Right lobe of liver (tissue), 6 donors: ENCODE data around the gene RGS11. TPM values are rescaled to one million over a fixed set of nuclear protein-coding genes. Genes with fewer than 3 reads are reported as not detected.
A peak's percentile ranks its signal among the peaks of the same experiment; 100 is the strongest.

Experiments used
- ATAC-seq, 4 donors: fragments of 200-7000 bp; cut with Tn5 transposase; one replicate each; pipeline ENCODE4 v1.9.1; 2020; ENCODE audit warnings: mild to moderate bottlenecking in 4 of 4, moderate library complexity in 4 of 4
- DNase-seq, 3 donors: peaks; one replicate each; pipeline ENCODE4 v3.0.0-alpha.2; 2020
- H3K27ac ChIP-seq, 3 donors: fragments of 200-600 bp; one replicate each; pipeline ENCODE4 v1.8.0; 2022
- H3K27me3 ChIP-seq, 2 donors: fragments of 200-600 bp; one replicate each; pipeline ENCODE4 v1.8.0; 2022
- H3K36me3 ChIP-seq, 4 donors: fragments of 200-600 bp; sonication (generic) in 1 of 4; one replicate each; pipeline versions ENCODE4 v1.5.1 to v1.8.0; 2017 to 2022; ENCODE audit warnings: control low read depth in 1 of 4
- H3K4me1 ChIP-seq, 4 donors: fragments of 200-600 bp; sonication (generic) in 1 of 4; one replicate each; pipeline versions ENCODE4 v1.5.1 to v1.8.0; 2017 to 2022; ENCODE audit warnings: control low read depth in 1 of 4
- H3K4me3 ChIP-seq, 3 donors: fragments of 200-600 bp; one replicate each; pipeline ENCODE4 v1.8.0; 2022
- H3K9me3 ChIP-seq, 4 donors: fragments of 200-600 bp; sonication (generic) in 1 of 4; one replicate each; pipeline versions ENCODE4 v1.5.1 to v1.8.0; 2017 to 2022; ENCODE audit warnings: control low read depth in 1 of 4
- CTCF ChIP-seq, 4 donors: fragments of 200-600 bp in 3 of 4; fragments of 450-650 bp in 1 of 4; IDR thresholded peaks; one replicate each; pipeline versions ENCODE4 v1.5.1 to v1.8.0; 2016 to 2022; ENCODE audit warnings: antibody characterized with exemption in 4 of 4, mild to moderate bottlenecking in 2 of 4
- POLR2A ChIP-seq: fragments of 450-650 bp; IDR thresholded peaks from one replicate; pipeline ENCODE4 v1.6.1; 2017; ENCODE audit warnings: antibody characterized with exemption, mild to moderate bottlenecking
- WGBS: methylation state at CpG from one replicate; pipeline ENCODE4 v1.1.6; 2018; ENCODE audit warnings: low coverage, low lambda C conversion rate; ENCODE audit not compliant: insufficient coverage; ENCODE audit errors: missing lambda C conversion rate; 5-methylcytosine and 5-hydroxymethylcytosine counted together
- intact Hi-C, 2 donors: fragments of 100-400 bp; cut with DNase I; formaldehyde crosslinking; loops; one replicate each; pipeline versions ENCODE4 v1.11.2 to v1.14.1; 2022
- total RNA-seq, 6 experiments: library from RNA; depleted of rRNA in 2 of 6; stranded (reverse); fragments of >200 nt in 2 of 6; fragmentation: NEBNext Ultra II Directional in 3 of 6; extraction: Animal tissue kit (Norgen Biotek cat#: 25700) in 3 of 6; gene quantifications; one replicate each; pipeline versions ENCODE4 v1.1.0 to v1.2.4, GENCODE V29; 2016 to 2023
- donor health status: DM: no; HTN: yes; CAD: no.
- donor health status: DM: no; HTN: no; CAD: no.
- donor health status: DM: no; HTN: no; CAD: no.
- donor health status: DM: no; HTN: yes; CAD: no.
- donor health status: DM: no; HTN: yes; CAD: no.

Gene RGS11
- total RNA-seq, 6 experiments from 2014 or later, result 0.37 to 1.3 (median 0.80) TPM

GRCh38 chr16:307691-308312 lies 32.1 kb upstream of the RGS11 start:
- no peaks in the 10 kb centered on the region for H3K9me3 ChIP-seq
- 94% methylated on average over 7 of the region's 21 CpGs for WGBS
- H3K4me1 ChIP-seq, result no peaks in the 10 kb centered on the region
- peaks cover 0 to 8% (median 0%) of the 10 kb centered on the region in 4 donors for H3K36me3 ChIP-seq
- intact Hi-C loops, result no loop called here
- no peak overlapping the region for H3K27ac ChIP-seq
- TF ChIP-seq CTCF (IDR thresholded peaks at IDR 0.05), result no peak
- no peak for TF ChIP-seq POLR2A
- no peaks in the 10 kb centered on the region for H3K27me3 ChIP-seq
- no peak overlapping the region for H3K4me3 ChIP-seq
- DNase-seq, result no peak
- ATAC-seq, result no peak

GRCh38 chr16:306911-307370 lies 31.2 kb upstream of the RGS11 start:
- Histone ChIP-seq H3K4me3 (no peak overlapping the region), H3K4me1 (no peaks in the 10 kb centered on the region), H3K36me3 (peaks cover 0 to 8% (median 0%) of the 10 kb centered on the region in 4 donors), H3K9me3 (no peaks in the 10 kb centered on the region), H3K27me3 (no peaks in the 10 kb centered on the region), H3K27ac (no peak overlapping the region)
- 90% methylated on average over 9 of the region's 17 CpGs for whole genome bisulfite sequencing
- TF ChIP-seq CTCF (IDR thresholded peaks at IDR 0.05), result no peak
- no peak for TF ChIP-seq POLR2A
- intact Hi-C loops, result no loop called here
- ATAC-seq, result no peak
- no peak for DNase-seq

GRCh38 chr16:305916-306626 lies 30.3 kb upstream of the RGS11 start:
- peaks cover 0 to 8% (median 0%) of the 10 kb centered on the region in 4 donors for H3K36me3 ChIP-seq
- no peaks in the 10 kb centered on the region for H3K9me3 ChIP-seq
- TF ChIP-seq CTCF (IDR thresholded peaks at IDR 0.05), result no peak
- no peak for TF ChIP-seq POLR2A
- H3K4me3 ChIP-seq, result no peak overlapping the region
- intact Hi-C loops, result no loop called here
- WGBS, result 81% methylated on average over 11 of the region's 19 CpGs
- no peaks in the 10 kb centered on the region for H3K4me1 ChIP-seq
- DNase-seq, result no peak
- no peak overlapping the region for H3K27ac ChIP-seq
- H3K27me3 ChIP-seq, result no peaks in the 10 kb centered on the region
- no peak for ATAC-seq

GRCh38 chr16:303760-304505 lies 28.2 kb upstream of the RGS11 start:
- Histone ChIP-seq H3K27ac (no peak overlapping the region), H3K4me3 (no peak overlapping the region), H3K27me3 (no peaks in the 10 kb centered on the region), H3K9me3 (no peaks in the 10 kb centered on the region), H3K36me3 (peaks cover 0 to 8% (median 0%) of the 10 kb centered on the region in 4 donors), H3K4me1 (no peaks in the 10 kb centered on the region)
- ATAC-seq, result peak in 2 of 4 donors; percentile 17 to 19
- 85% methylated on average over 9 of the region's 43 CpGs for WGBS
- intact Hi-C loops, result no loop called here
- TF ChIP-seq CTCF (IDR thresholded peaks at IDR 0.05) (no peak), POLR2A (no peak)
- no peak for DNase-seq
